ENCODE data around the gene CMTM6. TPM values are rescaled to one million over a fixed set of nuclear protein-coding genes. Genes with fewer than 3 reads are reported as not detected.

Gene CMTM6
- total and polyA plus RNA-seq, 2 of the 13 experiments (the other 11 are each of a cell fraction or from before 2014, with no cell fraction given): 25.6 to 55.7 TPM

DNA sequence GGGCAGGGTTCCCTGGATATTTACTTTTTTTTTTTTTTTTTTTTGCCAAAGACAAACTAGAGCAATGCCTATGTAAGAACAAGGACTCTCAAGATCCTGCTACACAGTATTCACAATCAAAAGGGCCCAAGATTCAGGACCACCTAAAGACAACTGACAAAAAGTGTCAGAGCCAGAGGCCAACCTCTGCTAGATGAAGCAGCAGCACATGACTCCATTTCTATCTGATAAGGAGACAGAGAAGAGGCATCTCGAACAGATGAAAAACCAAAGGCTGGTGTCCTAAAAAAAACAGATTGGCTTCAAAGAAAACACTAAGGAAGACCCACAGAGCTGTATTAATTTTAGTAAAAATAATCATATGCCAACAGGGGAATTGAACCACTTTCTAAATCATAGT, 20.0 kb downstream of the CMTM6 start:
- H3K9ac ChIP-seq (ENCODE audit: insufficient read depth, low read depth, low read length): no peak overlapping the region
- DNase-seq (ENCODE audit: low spot score) (no peak), ATAC-seq (no peak), FAIRE-seq (no peak)
- TF ChIP-seq ZNF775 (CRISPR knock-in tag; IDR thresholded peaks at IDR 0.05; ENCODE audit: borderline replicate concordance) (no peak), GATAD2A (CRISPR knock-in tag; IDR thresholded peaks at IDR 0.05) (no peak)
- POLR2A ChIA-PET: no interaction called here
- H3K4me2 ChIP-seq (ENCODE audit: low read depth, low read length): no peak overlapping the region
- H3K4me3 ChIP-seq (replicated peaks in 1 of 3; ENCODE audit: insufficient read depth in 1 of 3, low read depth in 2 of 3, low read length in 3 of 3): no peak overlapping the region
- no peaks in the 10 kb centered on the region for H4K20me1 ChIP-seq (ENCODE audit: insufficient read depth, low read length)
- no peaks in the 10 kb centered on the region for H3K79me2 ChIP-seq (ENCODE audit: insufficient read depth, low read length)
- H3K27ac ChIP-seq (ENCODE audit: extremely low read length, insufficient read depth, low read length): no peak overlapping the region
- no peak overlapping the region for H2AFZ ChIP-seq (ENCODE audit: low read length)
- CTCF ChIA-PET (ENCODE audit: low intra/inter-chr PET ratio, low total read pairs): no interaction called here
- 90% methylated on average over 1 of the region's 1 CpG for WGBS (ENCODE audit: low lambda C conversion rate)
- H3K36me3 ChIP-seq (replicated peaks in 1 of 2; ENCODE audit: control insufficient read depth in 1 of 2, insufficient read depth in 2 of 2, low read length in 2 of 2): peaks cover 1 to 36% of the 10 kb centered on the region in 2 experiments; a peak in 4 of 5 replicates
- in situ Hi-C loops (cut with HindIII; ENCODE audit: extremely low pct_ligation_motif_present, low pct_unique_long_range_greater_than_20kb): no loop called here
- H3K9me3 ChIP-seq (ENCODE audit: low read length): no peaks in the 10 kb centered on the region
- no TSS peak for BruUV-seq (replicated peaks)
- intact Hi-C loops (cut with micrococcal nuclease; ENCODE audit: unreplicated experiment): no loop called here
- peaks cover 12% of the 10 kb centered on the region for H3K4me1 ChIP-seq (ENCODE audit: insufficient read depth, low read length)
- no peaks in the 10 kb centered on the region for H3K27me3 ChIP-seq (ENCODE audit: control insufficient read depth in 1 of 2, insufficient read depth in 2 of 2, low read length in 2 of 2)

DNA sequence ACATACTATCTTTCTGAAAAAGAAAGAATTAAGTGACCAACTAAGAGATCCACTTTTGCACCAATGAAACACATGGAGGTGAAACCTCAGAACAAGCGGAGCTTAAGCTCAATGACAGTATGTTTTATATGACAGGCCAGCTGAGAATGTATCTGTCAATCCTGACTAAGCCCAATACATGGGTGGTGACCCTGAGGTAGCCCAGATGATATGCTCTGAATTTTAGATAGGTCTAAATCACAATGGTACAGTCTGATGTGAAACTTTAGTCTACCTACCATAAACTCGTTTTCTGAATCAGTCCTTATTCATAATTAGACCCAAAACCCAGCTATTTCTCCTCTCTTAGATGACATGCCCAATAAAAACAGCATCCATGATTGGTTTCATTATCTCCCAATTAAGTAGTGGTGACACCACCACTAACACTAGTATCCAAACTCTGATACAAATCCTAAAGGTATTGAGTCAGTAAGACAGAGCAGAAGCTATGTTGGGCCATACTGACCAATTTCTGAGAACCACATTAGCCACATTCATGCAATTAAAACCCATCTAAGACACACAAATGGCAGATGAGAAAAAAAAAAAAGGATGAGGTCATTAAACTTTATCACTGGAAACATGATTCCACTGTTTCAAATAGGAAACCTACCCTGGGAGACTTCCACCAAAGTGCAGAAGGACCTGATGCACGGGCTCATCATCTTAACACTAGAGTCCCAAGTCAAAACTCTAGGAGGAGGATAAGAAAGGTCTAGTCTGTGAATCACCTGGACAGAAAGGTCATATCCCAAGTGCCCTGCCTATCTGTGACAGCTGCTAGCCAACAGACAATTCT, 20.6 kb downstream of the CMTM6 start:
- Histone ChIP-seq H3K27ac (ENCODE audit: extremely low read length, insufficient read depth, low read length) (no peak overlapping the region), H3K36me3 (replicated peaks in 1 of 2; ENCODE audit: control insufficient read depth in 1 of 2, insufficient read depth in 2 of 2, low read length in 2 of 2) (peaks cover 1 to 33% of the 10 kb centered on the region in 2 experiments; a peak in 4 of 5 replicates), H3K9me3 (ENCODE audit: low read length) (no peaks in the 10 kb centered on the region), H2AFZ (ENCODE audit: low read length) (no peak overlapping the region), H3K4me2 (ENCODE audit: low read depth, low read length) (no peak overlapping the region), H3K79me2 (ENCODE audit: insufficient read depth, low read length) (no peaks in the 10 kb centered on the region), H3K27me3 (ENCODE audit: control insufficient read depth in 1 of 2, insufficient read depth in 2 of 2, low read length in 2 of 2) (no peaks in the 10 kb centered on the region), H3K4me1 (ENCODE audit: insufficient read depth, low read length) (peaks cover 12% of the 10 kb centered on the region), H3K9ac (ENCODE audit: insufficient read depth, low read depth, low read length) (no peak overlapping the region), H3K4me3 (replicated peaks in 1 of 3; ENCODE audit: insufficient read depth in 1 of 3, low read depth in 2 of 3, low read length in 3 of 3) (no peak overlapping the region), H4K20me1 (ENCODE audit: insufficient read depth, low read length) (no peaks in the 10 kb centered on the region)
- 99% methylated on average over 3 of the region's 3 CpGs for WGBS (ENCODE audit: low lambda C conversion rate)
- POLR2A ChIA-PET: interaction anchor here (0.6 kb wide), 1 partner anchor 19 kb away, joined by 5 read pairs; no protein-coding TSS in a partner anchor
- TF ChIP-seq KAT8 (CRISPR knock-in tag; IDR thresholded peaks at IDR 0.05) (no peak), CENPT (CRISPR knock-in tag; IDR thresholded peaks at IDR 0.05; ENCODE audit: low read depth) (no peak), ATF7 (IDR thresholded peaks at IDR 0.05) (peak; percentile 66), ATF7 (CRISPR knock-in tag; IDR thresholded peaks at IDR 0.05) (no peak)
- CTCF ChIA-PET (ENCODE audit: low intra/inter-chr PET ratio, low total read pairs): no interaction called here
- in situ Hi-C loops (cut with HindIII; ENCODE audit: extremely low pct_ligation_motif_present, low pct_unique_long_range_greater_than_20kb) (no loop called here), intact Hi-C loops (cut with micrococcal nuclease; ENCODE audit: unreplicated experiment) (no loop called here)
- no peak for FAIRE-seq
- ATAC-seq: no peak
- no peak for DNase-seq (ENCODE audit: low spot score)
- BruUV-seq (replicated peaks): no TSS peak
